HS-5 (cell line): Measurements from ENCODE around the gene LRP1-AS.

Experiments
- DNase-seq: peaks from one replicate; pipeline ENCODE4 v3.0.0-alpha.2; 2012; ENCODE audit warnings: low read depth

The LRP1-AS gene

GRCh38 chr12:57180321-57180989 is 33.0 kb upstream of the LRP1-AS start:
- DNase-seq = no peak

- no peak for DNase-seq
Observed at GRCh38 chr12:57179331-57180086, 32.1 kb upstream of the LRP1-AS start.

GRCh38 chr12:57178213-57178612 is 30.8 kb upstream of the LRP1-AS start:
- no peak for DNase-seq

GRCh38 chr12:57177354-57177753 is 29.9 kb upstream of the LRP1-AS start:
- no peak for DNase-seq

GRCh38 chr12:57176846-57177245 is 29.4 kb upstream of the LRP1-AS start:
- DNase-seq = no peak

- DNase-seq = no peak
Observed at GRCh38 chr12:57176139-57176477, 28.7 kb upstream of the LRP1-AS start.

GRCh38 chr12:57175428-57176138 is 28.2 kb upstream of the LRP1-AS start:
- DNase-seq = no peak

GRCh38 chr12:57173683-57174082 is 26.3 kb upstream of the LRP1-AS start:
- no peak for DNase-seq

- no peak for DNase-seq
Observed at GRCh38 chr12:57173089-57173488, 25.7 kb upstream of the LRP1-AS start.

- no peak for DNase-seq
Observed at GRCh38 chr12:57171668-57172067, 24.2 kb upstream of the LRP1-AS start.

GRCh38 chr12:57170927-57171326 is 23.5 kb upstream of the LRP1-AS start:
- DNase-seq = no peak

GRCh38 chr12:57170408-57170807 is 23.0 kb upstream of the LRP1-AS start:
- no peak for DNase-seq

GRCh38 chr12:57169969-57170368 is 22.6 kb upstream of the LRP1-AS start:
- no peak for DNase-seq

- no peak for DNase-seq
Observed at GRCh38 chr12:57169046-57169795, 21.8 kb upstream of the LRP1-AS start.

GRCh38 chr12:57168058-57168457 is 20.6 kb upstream of the LRP1-AS start:
- DNase-seq = no peak

- peak; percentile 36 for DNase-seq
Observed at GRCh38 chr12:57166971-57167371, 19.6 kb upstream of the LRP1-AS start.

GRCh38 chr12:57165741-57166140 is 18.3 kb upstream of the LRP1-AS start:
- DNase-seq = no peak

GRCh38 chr12:57164966-57165625 is 17.7 kb upstream of the LRP1-AS start:
- DNase-seq = no peak

- no peak for DNase-seq
Observed at GRCh38 chr12:57164454-57164853, 17.0 kb upstream of the LRP1-AS start.

- no peak for DNase-seq
Observed at GRCh38 chr12:57162553-57163125, 15.2 kb upstream of the LRP1-AS start.

- no peak for DNase-seq
Observed at GRCh38 chr12:57161491-57161890, 14.1 kb upstream of the LRP1-AS start.

GRCh38 chr12:57160741-57161140 is 13.3 kb upstream of the LRP1-AS start:
- DNase-seq = no peak
